ENCODE results near the gene CNTD1.

Gene CNTD1

GRCh38 chr17:42779304-42779935, 19.2 kb upstream of the CNTD1 start:
- DNase-seq (ENCODE audit: extremely low read depth in 1 of 2, low read depth in 1 of 2), result no peak

DNA sequence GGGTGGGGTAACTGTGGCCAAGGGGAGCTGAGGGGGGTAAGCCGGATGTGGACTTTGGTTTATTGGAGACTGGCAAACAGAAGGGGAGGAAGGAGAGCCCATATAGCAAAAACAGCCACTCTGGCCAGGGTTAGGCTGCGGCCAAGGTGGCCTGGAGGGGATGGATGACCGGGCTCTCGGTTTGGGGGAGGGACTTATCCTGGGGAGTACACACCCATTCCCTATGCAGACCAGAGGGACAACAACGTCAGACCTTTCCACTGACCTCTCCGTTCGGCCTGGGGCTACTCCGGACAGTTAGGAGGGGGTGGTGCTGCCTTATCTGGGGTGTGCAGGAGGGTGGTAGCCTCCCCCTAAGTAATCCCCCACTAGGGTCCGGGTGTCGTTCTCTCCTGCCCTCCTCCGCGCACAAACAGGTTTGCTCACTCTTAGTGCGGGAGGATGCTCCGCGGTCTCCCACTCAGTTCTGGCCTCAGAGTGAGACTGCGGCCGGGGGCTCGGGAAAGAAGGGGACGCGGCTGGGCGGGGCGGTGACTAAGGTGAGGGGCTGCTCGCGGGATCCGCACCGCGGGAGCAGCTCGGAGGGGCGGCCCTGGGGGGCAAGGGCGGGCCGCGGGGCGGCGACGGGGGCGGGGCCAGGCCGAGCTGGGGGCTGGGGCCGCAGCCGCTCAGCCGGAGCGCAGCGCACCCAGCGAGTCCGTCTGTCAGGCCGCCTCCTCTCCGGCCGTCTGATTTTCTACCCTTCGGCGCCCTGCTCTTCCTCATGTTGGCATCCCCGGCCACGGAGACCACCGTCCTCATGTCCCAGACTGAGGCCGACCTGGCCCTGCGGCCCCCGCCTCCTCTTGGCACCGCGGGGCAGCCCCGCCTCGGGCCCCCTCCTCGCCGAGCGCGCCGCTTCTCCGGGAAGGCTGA, 18.5 kb upstream of the CNTD1 start, which contains the start of gene WNK4:
TSS of gene WNK4 (plus strand) at position 675 of the 915 bp plus-strand sequence. CDS start at position 764, 89 bp downstream.
- no peak for DNase-seq (ENCODE audit: extremely low read depth in 1 of 2, low read depth in 1 of 2)

DNA sequence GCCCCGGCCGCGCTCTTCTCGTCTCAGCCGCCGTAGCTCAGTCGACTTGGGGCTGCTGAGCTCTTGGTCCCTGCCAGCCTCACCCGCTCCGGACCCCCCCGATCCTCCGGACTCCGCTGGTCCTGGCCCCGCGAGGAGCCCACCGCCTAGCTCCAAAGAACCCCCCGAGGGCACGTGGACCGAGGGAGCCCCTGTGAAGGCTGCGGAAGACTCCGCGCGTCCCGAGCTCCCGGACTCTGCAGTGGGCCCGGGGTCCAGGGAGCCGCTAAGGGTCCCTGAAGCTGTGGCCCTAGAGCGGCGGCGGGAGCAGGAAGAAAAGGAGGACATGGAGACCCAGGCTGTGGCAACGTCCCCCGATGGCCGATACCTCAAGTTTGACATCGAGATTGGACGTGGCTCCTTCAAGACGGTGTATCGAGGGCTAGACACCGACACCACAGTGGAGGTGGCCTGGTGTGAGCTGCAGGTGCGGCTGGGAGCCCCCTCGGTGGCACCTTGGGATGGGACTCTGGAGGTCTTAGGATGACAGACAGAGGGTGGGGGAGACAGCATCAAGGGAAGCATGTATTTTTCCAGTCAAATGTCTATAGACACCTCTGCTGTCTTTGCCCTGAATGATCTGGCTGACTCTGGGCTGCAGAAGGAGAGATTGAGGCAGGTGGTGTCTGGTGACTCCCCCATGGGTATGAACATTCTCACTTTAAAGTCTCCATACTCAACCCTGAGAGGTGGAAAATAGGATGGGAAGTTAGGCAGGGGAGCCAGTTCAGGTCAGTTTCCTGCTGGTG, 17.6 kb upstream of the CNTD1 start:
- no peak for DNase-seq (ENCODE audit: extremely low read depth in 1 of 2, low read depth in 1 of 2)

DNA sequence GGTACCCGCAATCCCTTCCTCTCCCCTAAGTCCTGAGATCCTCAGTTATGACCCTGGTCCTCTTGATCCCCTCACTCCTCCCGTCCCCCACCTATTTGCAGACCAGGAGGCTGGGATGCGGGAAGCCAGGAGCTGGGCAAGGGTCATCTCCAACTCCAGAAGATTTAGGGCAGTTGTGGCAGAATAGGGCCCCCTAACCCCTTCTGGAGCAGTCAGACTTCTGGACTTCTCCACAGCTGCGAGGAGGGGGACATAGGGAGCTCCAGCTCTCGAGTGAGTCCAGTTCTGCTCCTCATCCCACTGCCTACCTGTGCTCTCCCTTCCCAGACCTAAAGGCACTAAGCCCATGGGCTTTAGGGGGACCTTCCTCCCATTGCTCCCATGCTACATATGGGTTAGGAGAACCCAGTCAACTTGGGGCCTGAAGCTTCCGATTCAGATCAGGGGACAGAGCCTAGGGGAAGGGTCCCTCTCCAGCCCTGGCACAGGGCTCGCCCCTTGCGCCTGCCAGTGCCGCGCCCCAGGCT, 17.0 kb upstream of the CNTD1 start:
- no peak for DNase-seq (ENCODE audit: extremely low read depth in 1 of 2, low read depth in 1 of 2)

GRCh38 chr17:42782166-42783061, 16.2 kb upstream of the CNTD1 start:
- no peak for DNase-seq (ENCODE audit: extremely low read depth in 1 of 2, low read depth in 1 of 2)

DNA sequence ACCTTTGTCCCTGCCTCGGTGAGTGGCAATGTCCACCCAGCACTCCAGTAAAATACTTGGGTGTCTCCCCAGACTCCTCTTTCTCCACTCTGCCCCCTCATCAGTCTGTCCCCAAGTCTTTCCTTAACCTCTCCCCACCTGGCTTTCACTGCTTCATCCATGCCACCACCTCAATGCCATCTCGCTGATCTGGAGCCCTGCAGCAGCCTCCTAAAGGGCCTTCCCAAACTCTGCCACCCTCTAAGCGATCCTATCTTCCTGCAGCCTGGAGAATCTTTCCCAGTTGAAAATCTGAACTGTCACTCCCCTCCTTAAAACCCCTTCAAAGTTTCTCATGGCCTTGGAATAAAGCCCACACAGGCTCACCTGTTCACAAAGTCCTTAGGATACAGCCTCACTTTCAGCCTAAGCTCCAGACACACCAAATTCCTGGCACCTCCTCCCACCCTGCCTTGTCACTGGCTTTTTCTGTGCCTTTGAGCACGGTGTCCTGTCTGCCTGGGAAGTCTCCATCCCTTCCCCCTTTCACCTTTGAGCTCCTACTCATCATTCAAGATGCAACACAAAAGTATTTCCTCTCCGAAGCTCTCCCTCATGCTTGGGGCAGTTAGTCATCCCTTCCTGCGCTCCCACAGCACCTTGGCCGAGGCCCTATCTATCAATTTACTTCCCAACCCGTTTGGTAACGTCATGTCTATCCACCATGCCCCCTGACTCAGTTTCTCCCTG, 15.4 kb upstream of the CNTD1 start:
- DNase-seq (ENCODE audit: extremely low read depth in 1 of 2, low read depth in 1 of 2), result no peak

DNA sequence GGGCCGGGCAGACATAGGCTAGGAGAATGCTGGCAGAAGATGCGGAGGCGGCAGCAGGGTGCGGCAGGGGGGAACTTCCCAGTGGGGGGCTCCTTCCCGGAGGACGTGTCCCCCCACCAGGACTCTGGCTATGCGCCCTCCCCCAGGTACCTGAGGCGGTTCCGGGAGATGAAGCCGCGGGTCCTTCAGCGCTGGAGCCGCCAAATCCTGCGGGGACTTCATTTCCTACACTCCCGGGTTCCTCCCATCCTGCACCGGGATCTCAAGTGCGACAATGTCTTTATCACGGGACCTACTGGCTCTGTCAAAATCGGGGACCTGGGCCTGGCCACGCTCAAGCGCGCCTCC, 14.9 kb upstream of the CNTD1 start:
- DNase-seq (ENCODE audit: extremely low read depth in 1 of 2, low read depth in 1 of 2), result no peak

- DNase-seq (ENCODE audit: extremely low read depth in 1 of 2, low read depth in 1 of 2), result no peak
Observed at GRCh38 chr17:42784409-42784808, 14.3 kb upstream of the CNTD1 start.

- no peak for DNase-seq (ENCODE audit: extremely low read depth in 1 of 2, low read depth in 1 of 2)
Observed at GRCh38 chr17:42784811-42785592, 13.7 kb upstream of the CNTD1 start.

DNA sequence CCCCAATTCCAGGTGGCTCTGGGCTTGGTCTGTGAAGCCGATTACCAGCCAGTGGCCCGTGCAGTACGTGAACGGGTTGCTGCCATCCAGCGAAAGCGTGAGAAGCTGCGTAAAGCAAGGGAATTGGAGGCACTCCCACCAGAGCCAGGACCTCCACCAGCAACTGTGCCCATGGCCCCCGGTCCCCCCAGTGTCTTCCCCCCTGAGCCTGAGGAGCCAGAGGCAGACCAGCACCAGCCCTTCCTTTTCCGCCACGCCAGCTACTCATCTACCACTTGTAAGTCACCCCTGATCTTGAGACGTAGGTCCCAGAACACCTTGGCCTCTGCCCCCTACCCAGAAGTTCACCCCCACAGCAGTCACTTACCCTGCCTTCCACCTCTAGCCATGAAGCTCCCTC, 11.4 kb upstream of the CNTD1 start:
- DNase-seq (ENCODE audit: extremely low read depth in 1 of 2, low read depth in 1 of 2), result no peak

DNA sequence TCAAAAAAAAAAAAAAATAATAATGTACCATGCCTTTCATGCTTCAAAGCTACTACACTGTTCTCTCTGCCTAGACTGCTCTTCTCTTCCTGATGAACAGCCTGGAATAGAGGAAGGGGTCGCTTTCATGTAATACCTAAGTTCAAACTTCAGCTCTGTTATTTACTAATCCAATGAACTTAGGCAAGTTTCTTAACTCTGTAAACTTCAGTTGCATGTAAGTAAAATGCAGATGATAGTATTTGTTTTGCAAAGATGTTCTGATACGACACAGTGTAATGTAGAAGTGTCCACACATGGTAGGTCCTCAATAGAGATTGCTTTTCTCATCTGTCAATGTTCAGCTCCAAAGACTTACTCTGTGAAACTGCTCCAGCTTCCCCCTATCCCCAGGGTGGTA, 6.7 kb upstream of the CNTD1 start:
- DNase-seq (ENCODE audit: extremely low read depth in 1 of 2, low read depth in 1 of 2), result no peak

DNA sequence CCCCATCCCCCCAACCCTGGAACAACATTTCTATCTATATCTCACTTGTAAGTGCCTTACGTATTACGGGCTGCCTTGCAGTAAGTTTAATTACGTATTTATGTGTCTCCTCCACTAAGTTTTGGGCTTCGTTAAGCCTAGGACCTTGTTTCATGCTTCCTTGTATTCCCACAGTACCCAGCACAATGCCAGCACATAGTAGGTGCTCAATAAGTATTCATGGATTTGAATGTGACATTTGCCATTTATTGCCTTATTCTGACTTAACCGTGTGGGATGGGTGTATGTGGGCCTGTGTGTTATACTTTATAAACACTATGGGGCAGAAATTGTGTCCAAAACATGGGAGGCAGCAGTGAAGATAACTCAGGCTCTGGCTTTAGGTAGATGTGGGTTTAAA, 6.1 kb upstream of the CNTD1 start:
- DNase-seq (ENCODE audit: extremely low read depth in 1 of 2, low read depth in 1 of 2), result no peak

GRCh38 chr17:42795061-42795460, 3.6 kb upstream of the CNTD1 start:
- DNase-seq (ENCODE audit: extremely low read depth in 1 of 2, low read depth in 1 of 2), result no peak

DNA sequence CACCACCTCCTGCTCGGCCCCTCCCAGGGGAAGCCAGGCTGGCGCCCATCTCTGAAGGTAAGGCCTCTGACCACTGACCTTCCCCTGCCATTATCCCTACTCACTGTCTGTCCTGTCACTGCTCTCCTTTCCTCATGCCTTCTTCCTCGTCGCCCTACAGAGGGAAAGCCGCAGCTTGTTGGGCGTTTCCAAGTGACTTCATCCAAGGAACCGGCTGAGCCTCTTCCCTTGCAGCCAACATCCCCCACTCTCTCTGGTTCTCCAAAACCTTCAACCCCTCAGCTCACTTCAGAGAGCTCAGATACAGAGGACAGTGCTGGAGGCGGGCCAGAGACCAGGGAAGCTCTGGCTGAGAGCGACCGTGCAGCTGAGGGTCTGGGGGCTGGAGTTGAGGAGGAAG, 3.2 kb upstream of the CNTD1 start:
- no peak for DNase-seq (ENCODE audit: extremely low read depth in 1 of 2, low read depth in 1 of 2)

DNA sequence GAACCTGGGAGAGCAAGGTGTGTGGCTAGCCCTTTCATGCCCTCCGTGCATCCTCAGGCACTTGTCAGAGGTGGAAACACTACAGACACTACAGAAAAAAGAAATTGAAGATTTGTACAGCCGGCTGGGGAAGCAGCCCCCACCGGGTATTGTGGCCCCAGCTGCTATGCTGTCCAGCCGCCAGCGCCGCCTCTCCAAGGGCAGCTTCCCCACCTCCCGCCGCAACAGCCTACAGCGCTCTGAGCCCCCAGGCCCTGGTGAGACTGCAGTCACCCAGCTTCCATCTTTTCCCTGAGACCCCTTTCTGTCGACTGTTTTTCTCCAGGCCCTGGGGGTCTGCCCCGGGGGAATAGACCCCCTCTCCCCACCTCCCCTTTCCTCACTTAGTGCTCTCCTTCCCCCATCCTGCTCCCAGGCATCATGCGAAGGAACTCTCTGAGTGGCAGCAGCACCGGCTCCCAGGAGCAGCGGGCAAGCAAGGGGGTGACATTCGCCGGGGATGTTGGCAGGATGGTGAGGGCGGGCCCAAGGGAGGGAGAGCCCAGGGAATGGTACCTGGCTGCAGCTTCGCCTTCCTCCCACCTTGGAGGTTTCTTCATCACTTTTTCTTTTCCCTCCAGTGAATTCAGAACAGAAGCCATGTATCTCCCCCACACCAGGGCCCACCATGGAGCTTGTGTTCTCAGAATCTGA, 2.4 kb upstream of the CNTD1 start:
- no peak for DNase-seq (ENCODE audit: extremely low read depth in 1 of 2, low read depth in 1 of 2)

DNA sequence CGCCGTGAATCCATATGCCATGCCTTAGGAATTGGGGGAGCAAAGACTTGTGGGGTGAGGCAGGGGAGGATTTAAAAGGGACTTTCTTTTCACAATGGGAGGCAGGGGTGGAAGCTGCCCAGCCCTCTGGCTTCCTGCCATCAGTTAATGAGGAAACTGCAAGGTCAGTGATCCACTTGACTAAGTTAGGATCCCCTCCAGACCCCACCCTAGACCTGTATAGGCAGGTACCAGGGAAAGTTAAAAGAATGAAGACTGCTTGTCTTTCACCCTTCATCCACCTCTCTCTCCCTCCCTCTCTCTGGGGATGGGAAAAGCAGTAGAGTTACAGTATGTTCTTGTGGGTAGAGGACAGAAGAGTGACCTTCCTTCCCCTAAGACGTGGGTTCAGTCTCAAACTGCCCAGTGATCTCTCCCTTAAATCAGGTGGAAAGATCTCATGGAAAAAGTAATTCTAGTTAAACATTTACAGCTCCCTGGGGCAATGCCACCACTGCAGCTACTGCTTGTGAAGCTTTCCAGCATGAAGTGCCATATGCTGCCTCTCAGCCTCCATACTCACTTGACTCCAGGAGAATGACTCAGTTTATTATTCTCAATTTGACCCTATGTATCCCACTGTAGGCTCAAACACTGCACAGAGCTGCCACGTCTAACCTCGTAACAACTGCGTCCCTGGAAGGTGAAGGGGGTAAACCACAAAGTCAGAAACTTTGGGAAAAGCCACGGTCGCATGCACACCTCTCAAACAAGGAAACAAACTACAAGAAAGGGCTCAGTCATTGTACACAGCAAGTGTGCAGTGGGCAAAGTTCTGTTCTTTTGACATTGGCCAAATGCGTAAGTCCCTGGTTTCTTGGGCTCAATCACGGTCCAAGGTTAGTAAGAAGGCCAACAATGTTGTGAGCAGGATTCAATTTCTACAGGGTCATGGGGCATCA, 1.3 kb upstream of the CNTD1 start:
- DNase-seq (ENCODE audit: extremely low read depth in 1 of 2, low read depth in 1 of 2), result no peak

GRCh38 chr17:42798011-42798382, 664 bp upstream of the CNTD1 start:
- DNase-seq (ENCODE audit: extremely low read depth in 1 of 2, low read depth in 1 of 2), result no peak

Measured in activated CD8-positive, alpha-beta memory T cell treated with anti-CD3 and anti-CD28 coated beads for 1 hour (primary cell).